B cell (primary cell): ENCODE data around the gene EIF3L. TPM values are rescaled to one million over a fixed set of nuclear protein-coding genes. Genes with fewer than 3 reads are reported as not detected.

ENCODE experiments used
- ATAC-seq: fragments of 200-7000 bp; cut with Tn5 transposase; one replicate; pipeline ENCODE4 v1.10.0; 2021; ENCODE audit warnings: low read depth, mild to moderate bottlenecking, moderate number of reproducible peaks, moderate library complexity
- CTCF ChIA-PET: fragments of 350-600 bp; sonication (Branson Sonifier 250); formaldehyde crosslinking; loops from one replicate; lab custom pipeline; 2021; ENCODE audit warnings: antibody characterized with exemption, inconsistent platforms; lab: Charles Lee
- POLR2A ChIA-PET: fragments of 350-600 bp; sonication (Branson Sonifier 250); formaldehyde crosslinking; loops from one replicate; lab custom pipeline; 2021; ENCODE audit warnings: antibody characterized with exemption; lab: Charles Lee
- DNase-seq: peaks from one replicate; pipeline ENCODE4 v3.0.0; 2013
- H2AFZ ChIP-seq: 2 replicates; pipeline ENCODE4 v1.6.1; 2012; ENCODE audit warnings: mild to moderate bottlenecking, low read depth, low read length; ENCODE audit not compliant: insufficient read depth, poor library complexity, severe bottlenecking
- H3K27ac ChIP-seq, 2 donors: 1 replicate in 1 of 2; 2 replicates in 1 of 2; pipeline ENCODE4 v1.5.1; 2012 to 2013; ENCODE audit warnings: low read length in 2 of 2, mild to moderate bottlenecking in 2 of 2, moderate library complexity in 1 of 2
- H3K27me3 ChIP-seq, 4 experiments: fragments of 200-600 bp in 1 of 4; sonication (generic) in 1 of 4; replicated peaks in 1 of 4; 1 replicate in 2 of 4; 2 replicates in 2 of 4; pipeline versions ENCODE4 v1.6.1 to v1.7.0; 2013 to 2016; ENCODE audit warnings: low read length in 3 of 4, mild to moderate bottlenecking in 2 of 4, mixed read lengths in 1 of 4, moderate library complexity in 1 of 4; ENCODE audit not compliant: insufficient read depth in 4 of 4, control insufficient read depth in 3 of 4; ENCODE audit errors: control extremely low read depth in 1 of 4
- H3K36me3 ChIP-seq, 2 experiments: replicated peaks in 1 of 2; 1 replicate in 1 of 2; 2 replicates in 1 of 2; pipeline versions ENCODE4 v1.6.1 to v1.7.1; 2013; ENCODE audit warnings: low read length in 1 of 2; ENCODE audit not compliant: insufficient read depth in 2 of 2, control insufficient read depth in 1 of 2; ENCODE audit errors: control extremely low read depth in 1 of 2, extremely low read depth in 1 of 2
- H3K4me1 ChIP-seq, 2 donors: fragments of 200-600 bp in 1 of 2; sonication (generic) in 1 of 2; 1 replicate in 1 of 2; 2 replicates in 1 of 2; pipeline versions ENCODE4 v1.5.1 to v1.6.1; 2013 to 2017; ENCODE audit warnings: low read length in 2 of 2; ENCODE audit not compliant: control insufficient read depth in 2 of 2, insufficient read depth in 2 of 2
- H3K4me2 ChIP-seq: replicated peaks from 2 replicates; pipeline ENCODE3; 2012; ENCODE audit warnings: mild to moderate bottlenecking, low read depth, low read length; ENCODE audit not compliant: poor library complexity, severe bottlenecking
- H3K4me3 ChIP-seq, 5 experiments: fragments of 200-600 bp in 1 of 5; sonication (generic) in 1 of 5; 1 replicate in 3 of 5; 2 replicates in 2 of 5; pipeline versions ENCODE4 v1.5.1 to v1.7.0; 2011 to 2016; ENCODE audit warnings: low read length in 4 of 5, mild to moderate bottlenecking in 4 of 5, low read depth in 2 of 5, control low read depth in 1 of 5, moderate library complexity in 1 of 5; ENCODE audit not compliant: insufficient read depth in 1 of 5; ENCODE audit errors: control extremely low read depth in 1 of 5, extremely low read depth in 1 of 5
- H3K79me2 ChIP-seq: fragments of 200-600 bp; sonication (generic); one replicate; pipeline ENCODE4 v1.6.0; 2016; ENCODE audit warnings: low read length; ENCODE audit not compliant: control insufficient read depth, insufficient read depth
- H3K9ac ChIP-seq: fragments of 200-600 bp; sonication (generic); 2 replicates; pipeline ENCODE4 v1.6.1; 2017; ENCODE audit warnings: mild to moderate bottlenecking, low read length, moderate library complexity
- H3K9me3 ChIP-seq, 3 donors: one replicate each; pipeline versions ENCODE4 v1.6.1 to v1.7.1; 2013; ENCODE audit warnings: low read length in 2 of 3; ENCODE audit not compliant: control insufficient read depth in 2 of 3, insufficient read depth in 1 of 3; ENCODE audit errors: control extremely low read depth in 1 of 3
- H4K20me1 ChIP-seq: 2 replicates; pipeline ENCODE4 v1.6.0; 2012; ENCODE audit warnings: mild to moderate bottlenecking, low read length; ENCODE audit not compliant: insufficient read depth, control insufficient read depth, poor library complexity, severe bottlenecking
- H3K27ac Mint-ChIP-seq: one replicate; pipeline ENCODE4 v1.8.0; 2021; ENCODE audit warnings: mixed read lengths
- H3K27me3 Mint-ChIP-seq: one replicate; pipeline ENCODE4 v1.8.0; 2021; ENCODE audit warnings: mixed read lengths
- H3K4me1 Mint-ChIP-seq: one replicate; pipeline ENCODE4 v1.8.0; 2021; ENCODE audit warnings: mixed read lengths
- H3K4me3 Mint-ChIP-seq: one replicate; pipeline ENCODE4 v1.8.0; 2021; ENCODE audit warnings: mixed read lengths
- H3K9me3 Mint-ChIP-seq: one replicate; pipeline ENCODE4 v1.8.0; 2022; ENCODE audit warnings: mixed read lengths; ENCODE audit not compliant: insufficient read depth
- CTCF ChIP-seq: fragments of 200-600 bp; IDR thresholded peaks from one replicate; pipeline ENCODE4 v1.8.0; 2022; ENCODE audit warnings: antibody characterized with exemption, mild to moderate bottlenecking
- EZH2 ChIP-seq: IDR thresholded peaks from 2 replicates; pipeline ENCODE4 v1.6.1; 2012; ENCODE audit warnings: borderline replicate concordance, low read depth, mild to moderate bottlenecking, moderate library complexity, low read length; ENCODE audit not compliant: insufficient read depth, poor library complexity, severe bottlenecking
- WGBS: methylation state at CpG from one replicate; pipeline ENCODE4 v1.1.5; 2013; ENCODE audit warnings: missing lambda C conversion rate; ENCODE audit not compliant: insufficient coverage; 5-methylcytosine and 5-hydroxymethylcytosine counted together
- intact Hi-C: fragments of 100-400 bp; cut with micrococcal nuclease; formaldehyde crosslinking; loops from one replicate; pipeline ENCODE4 v1.10.0; 2022
- polyA plus RNA-seq: library from polyadenylated mRNA; depleted of rRNA; stranded (reverse); fragments of >200 nt; gene quantifications from 2 replicates; pipeline ENCODE4 v1.2.3, GENCODE V29; 2012
- total RNA-seq, 2 donors: library from RNA; stranded (reverse); fragments of 120-200 nt in 1 of 2; gene quantifications; 1 replicate in 1 of 2; 2 replicates in 1 of 2; pipeline versions ENCODE4 v1.2.3 to v1.2.4, GENCODE V29; 2013 to 2022

EIF3L gene
- total and polyA plus RNA-seq, 2 donors (not counting 1 experiment from before 2014, with no cell fraction given), result 430 to 560 TPM

DNA sequence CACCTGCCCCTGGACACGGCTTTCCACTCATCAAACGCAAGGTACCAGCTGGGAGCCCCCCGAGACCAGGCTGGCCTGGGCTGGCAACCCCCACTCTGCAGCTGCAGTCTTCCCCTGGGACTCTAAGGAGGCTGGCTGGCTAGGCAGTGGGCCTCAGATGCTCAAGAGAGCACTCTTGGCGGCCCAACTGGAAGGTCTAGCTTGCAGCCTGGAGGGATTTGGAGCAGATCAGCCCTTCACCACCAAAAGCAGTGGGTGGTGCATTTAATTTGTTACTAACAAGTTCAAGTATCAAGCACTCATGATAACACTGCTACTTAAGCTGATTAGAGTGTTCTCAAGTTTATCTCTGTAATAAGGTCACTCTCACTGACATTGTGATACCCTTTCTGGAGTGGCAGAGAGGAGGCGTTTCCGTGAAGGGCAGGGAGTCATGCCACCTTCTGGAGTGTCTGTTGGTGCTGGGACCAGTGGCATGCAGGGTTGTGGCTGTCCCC, 82.7 kb downstream of the EIF3L start:
- peaks cover 3 to 12% of the 10 kb centered on the region in 2 donors for H3K4me1 ChIP-seq
- peak overlapping the region; percentile 29 for H3K27ac Mint-ChIP-seq

More for the DNA sequence above, 82.7 kb downstream of the EIF3L start:
- ChIA-PET POLR2A (interaction anchor here (0.6 kb wide), 2 partner anchors 12 to 278 kb away, joined by 7 to 9 read pairs; no protein-coding TSS in a partner anchor), CTCF (interaction anchor here (0.9 to 4.7 kb wide), 5 partner anchors 26 to 114 kb away, joined by 3 to 28 read pairs (median 8); partner anchors contain the start of gene MICALL1)
- peaks cover 3% of the 10 kb centered on the region for H3K79me2 ChIP-seq
- DNase-seq, result no peak
- TF ChIP-seq CTCF (no peak), EZH2 (no peak)
- no peak for ATAC-seq
- no peak overlapping the region for H3K4me3 ChIP-seq
- 45% methylated on average over 5 of the region's 6 CpGs for WGBS
- peaks cover 11% of the 10 kb centered on the region for H4K20me1 ChIP-seq
- Mint-ChIP-seq H3K27me3 (no peaks in the 10 kb centered on the region), H3K4me1 (peaks cover 19% of the 10 kb centered on the region), H3K4me3 (no peak overlapping the region), H3K9me3 (no peaks in the 10 kb centered on the region)
- intact Hi-C loops, result loop anchor here (5.0 kb wide), 1 partner anchor 35 kb away; no protein-coding TSS in a partner anchor
- H2AFZ ChIP-seq, result no peak overlapping the region
- H3K36me3 ChIP-seq, result peaks cover 0 to 41% of the 10 kb centered on the region in 2 experiments
- no peaks in the 10 kb centered on the region for H3K9me3 ChIP-seq
- no peak overlapping the region for H3K4me2 ChIP-seq
- H3K27me3 ChIP-seq, result no peaks in the 10 kb centered on the region
- no peak overlapping the region for H3K27ac ChIP-seq
- no peak overlapping the region for H3K9ac ChIP-seq
